Osteoblast (primary cell): Measurements from ENCODE around the gene PUS10. TPM values are rescaled to one million over a fixed set of nuclear protein-coding genes. Genes with fewer than 3 reads are reported as not detected.

Experiments used
- DNase-seq: peaks from one replicate; pipeline ENCODE4 v3.0.0; 2011; ENCODE audit warnings: low spot score, mixed read lengths; ENCODE audit not compliant: insufficient read length; ENCODE audit errors: missing footprints
- H2AFZ ChIP-seq: 2 replicates; pipeline ENCODE4 v1.6.0; 2011; ENCODE audit warnings: mild to moderate bottlenecking, low read length
- H3K27ac ChIP-seq: 2 replicates; pipeline ENCODE4 v1.5.1; 2011; ENCODE audit warnings: mild to moderate bottlenecking, low read depth, low read length, moderate library complexity
- H3K27me3 ChIP-seq: 2 replicates; pipeline ENCODE4 v1.6.0; 2012; ENCODE audit warnings: mild to moderate bottlenecking, control low read depth, inconsistent platforms, low read length, moderate library complexity; ENCODE audit not compliant: insufficient read depth
- H3K36me3 ChIP-seq: 2 replicates; pipeline ENCODE4 v1.5.1; 2011; ENCODE audit warnings: mild to moderate bottlenecking, low read length, control low read depth, moderate library complexity; ENCODE audit not compliant: insufficient read depth
- H3K4me1 ChIP-seq: 2 replicates; pipeline ENCODE4 v1.5.1; 2011; ENCODE audit warnings: mild to moderate bottlenecking, low read length, control low read depth, moderate library complexity; ENCODE audit not compliant: insufficient read depth
- H3K4me2 ChIP-seq: 2 replicates; pipeline ENCODE4 v1.6.0; 2011; ENCODE audit warnings: mild to moderate bottlenecking, low read length; ENCODE audit not compliant: insufficient read depth
- H3K4me3 ChIP-seq: fragments of 200-600 bp; sonication (generic); 3 replicates; pipeline ENCODE4 v1.5.1; 2012; ENCODE audit warnings: mild to moderate bottlenecking, low read length, inconsistent platforms; ENCODE audit not compliant: insufficient read depth
- H3K79me2 ChIP-seq: 2 replicates; pipeline ENCODE4 v1.6.0; 2012; ENCODE audit warnings: mild to moderate bottlenecking, low read length, control low read depth, inconsistent platforms; ENCODE audit not compliant: insufficient read depth
- H3K9me3 ChIP-seq: 2 replicates; pipeline ENCODE4 v1.5.1; 2011; ENCODE audit warnings: low read depth, low read length, control low read depth
- H4K20me1 ChIP-seq: 2 replicates; pipeline ENCODE4 v1.6.0; 2012; ENCODE audit warnings: mild to moderate bottlenecking, low read length, control low read depth; ENCODE audit not compliant: insufficient read depth
- CTCF ChIP-seq: IDR thresholded peaks from 2 replicates; pipeline ENCODE4 v1.5.1; 2011; ENCODE audit warnings: mild to moderate bottlenecking, low read depth, low read length, moderate library complexity; ENCODE audit errors: extremely low read depth
- total RNA-seq: library from RNA; depleted of rRNA; stranded (reverse); fragments of >200 nt; gene quantifications from 2 replicates; pipeline ENCODE4 v1.2.3, GENCODE V29; 2012

The PUS10 gene
- total RNA-seq, 1 donor: 5.8 TPM

GRCh38 chr2:60965499-60965785, 52.6 kb downstream of the PUS10 start:
- no peak for TF ChIP-seq CTCF
- H3K79me2 ChIP-seq: no peaks in the 10 kb centered on the region

GRCh38 chr2:60964651-60965498, 53.2 kb downstream of the PUS10 start:
- Histone ChIP-seq H3K79me2 (no peaks in the 10 kb centered on the region), H2AFZ (peak overlapping the region; percentile 53), H4K20me1 (no peaks in the 10 kb centered on the region), H3K4me1 (peaks cover 14% of the 10 kb centered on the region), H3K27me3 (no peaks in the 10 kb centered on the region), H3K9me3 (no peaks in the 10 kb centered on the region), H3K4me3 (no peak overlapping the region), H3K27ac (no peak overlapping the region), H3K36me3 (no peaks in the 10 kb centered on the region), H3K4me2 (no peak overlapping the region)
- no peak for TF ChIP-seq CTCF
- DNase-seq: no peak

More at GRCh38 chr2:60965499-60965785, 52.6 kb downstream of the PUS10 start:
- no peak overlapping the region for H3K4me2 ChIP-seq
- H2AFZ ChIP-seq: no peak overlapping the region
- no peaks in the 10 kb centered on the region for H3K9me3 ChIP-seq
- H3K27ac ChIP-seq: no peak overlapping the region
- no peaks in the 10 kb centered on the region for H4K20me1 ChIP-seq
- no peak for DNase-seq
- H3K27me3 ChIP-seq: no peaks in the 10 kb centered on the region
- no peak overlapping the region for H3K4me3 ChIP-seq
- H3K36me3 ChIP-seq: no peaks in the 10 kb centered on the region
- H3K4me1 ChIP-seq: peaks cover 14% of the 10 kb centered on the region

- Histone ChIP-seq H2AFZ (no peak overlapping the region), H3K36me3 (no peaks in the 10 kb centered on the region), H3K27ac (no peak overlapping the region), H3K4me1 (peaks cover 22% of the 10 kb centered on the region), H3K4me3 (no peak overlapping the region), H3K27me3 (no peaks in the 10 kb centered on the region), H3K79me2 (no peaks in the 10 kb centered on the region), H4K20me1 (no peaks in the 10 kb centered on the region), H3K4me2 (no peak overlapping the region), H3K9me3 (no peaks in the 10 kb centered on the region)
- TF ChIP-seq CTCF: no peak
- DNase-seq: peak; percentile 10
These were observed 54.9 kb downstream of the PUS10 start for GRCh38 chr2:60963190-60963589.

GRCh38 chr2:60962528-60962927, 55.5 kb downstream of the PUS10 start:
- TF ChIP-seq CTCF: no peak
- Histone ChIP-seq H3K79me2 (no peaks in the 10 kb centered on the region), H3K4me3 (no peak overlapping the region), H4K20me1 (no peaks in the 10 kb centered on the region), H3K27me3 (no peaks in the 10 kb centered on the region), H3K27ac (no peak overlapping the region), H3K4me2 (no peak overlapping the region), H2AFZ (no peak overlapping the region), H3K9me3 (no peaks in the 10 kb centered on the region), H3K4me1 (peaks cover 22% of the 10 kb centered on the region), H3K36me3 (no peaks in the 10 kb centered on the region)
- DNase-seq: no peak
